IPS-NIHi11 (cell line): ENCODE measurements around the gene PSAT1.

Experiments
- DNase-seq: peaks from one replicate; pipeline ENCODE4 v3.0.0; 2012; ENCODE audit warnings: mixed read lengths, low spot score

Gene PSAT1

GRCh38 chr9:78292716-78293497 lies 4.0 kb upstream of the PSAT1 start:
- no peak for DNase-seq

GRCh38 chr9:78294290-78295176 lies 2.4 kb upstream of the PSAT1 start:
- no peak for DNase-seq

GRCh38 chr9:78295177-78295575 lies 1.7 kb upstream of the PSAT1 start:
- no peak for DNase-seq

- no peak for DNase-seq
Observed at GRCh38 chr9:78295731-78296130, 1.2 kb upstream of the PSAT1 start.

GRCh38 chr9:78296201-78296892 lies 578 bp upstream of the PSAT1 start:
- DNase-seq, result peak; percentile 63

GRCh38 chr9:78297672-78297961 lies 692 bp downstream of the PSAT1 start:
- no peak for DNase-seq

GRCh38 chr9:78298046-78298765 lies 1.3 kb downstream of the PSAT1 start:
- DNase-seq, result peak; percentile 71

- DNase-seq, result no peak
Observed at GRCh38 chr9:78300209-78300608, 3.3 kb downstream of the PSAT1 start.

GRCh38 chr9:78301466-78301865 lies 4.5 kb downstream of the PSAT1 start:
- DNase-seq, result no peak

GRCh38 chr9:78303377-78304062 lies 6.6 kb downstream of the PSAT1 start:
- no peak for DNase-seq

GRCh38 chr9:78304357-78304756 lies 7.4 kb downstream of the PSAT1 start:
- DNase-seq, result no peak

GRCh38 chr9:78306222-78307076 lies 9.5 kb downstream of the PSAT1 start:
- DNase-seq, result no peak

GRCh38 chr9:78307360-78307759 lies 10.4 kb downstream of the PSAT1 start:
- no peak for DNase-seq

GRCh38 chr9:78309066-78309465 lies 12.1 kb downstream of the PSAT1 start:
- DNase-seq, result no peak

GRCh38 chr9:78311075-78311474 lies 14.2 kb downstream of the PSAT1 start:
- no peak for DNase-seq

GRCh38 chr9:78311886-78312524 lies 15.1 kb downstream of the PSAT1 start:
- no peak for DNase-seq

GRCh38 chr9:78314550-78314949 lies 17.6 kb downstream of the PSAT1 start:
- no peak for DNase-seq

- DNase-seq, result no peak
Observed at GRCh38 chr9:78314953-78315870, 18.3 kb downstream of the PSAT1 start.
